GM18499 (cell line): ENCODE results near the gene PRLR.
"Not testable (repeated sequence)": the region's sequence is repeated elsewhere in the genome, so short reads cannot be mapped to it uniquely, and the experiment has no call there.

Experiments used
- ATAC-seq: cut with Tn5 transposase; IDR thresholded peaks from one replicate; pipeline ENCODE4 v1.9.1; 2021; ENCODE audit warnings: moderate number of reproducible peaks; ENCODE audit not compliant: insufficient read depth, unreplicated experiment

Gene PRLR

GRCh38 chr5:35048910-35049309, 181.4 kb downstream of the PRLR start:
- ATAC-seq: no peak

DNA sequence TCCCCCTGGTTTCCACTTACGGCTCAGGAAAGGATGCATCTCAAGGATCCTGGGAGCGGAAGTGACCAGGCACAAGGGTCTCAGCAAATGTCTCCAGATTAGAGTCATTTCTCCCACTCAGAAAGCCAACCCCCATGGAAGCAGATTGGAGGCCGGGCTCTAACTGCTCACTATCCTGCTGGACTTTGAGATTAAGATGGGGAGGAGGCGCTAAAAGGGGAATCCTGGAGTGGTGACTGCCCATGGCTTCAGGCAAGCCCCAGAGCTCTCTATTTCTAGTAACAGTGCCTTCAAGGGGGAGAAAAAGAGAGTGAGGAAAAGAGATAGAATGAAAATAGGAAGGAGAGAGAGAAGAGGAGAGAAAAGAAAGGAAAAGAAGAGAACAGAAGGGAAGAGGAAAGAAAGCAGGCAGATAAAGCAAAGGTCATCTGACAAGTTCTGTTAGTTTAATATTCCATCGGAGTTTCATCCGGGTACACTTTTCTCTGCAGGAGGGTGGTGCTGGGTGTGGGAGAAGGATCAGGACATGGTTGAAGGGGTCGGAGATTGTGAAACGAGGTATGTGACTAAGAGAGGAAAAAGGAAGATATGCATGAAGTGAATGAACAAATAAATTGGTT, 182.4 kb downstream of the PRLR start, which contains the start of gene AGXT2:
AGXT2 (minus strand) TSS at position 165 of the 620 bp plus-strand sequence; CDS start at position 108, 57 bp downstream.
- ATAC-seq: no peak

GRCh38 chr5:35046774-35047173, 183.5 kb downstream of the PRLR start:
- no peak for ATAC-seq

- no peak for ATAC-seq
These were observed 185.0 kb downstream of the PRLR start for GRCh38 chr5:35045280-35045679.

DNA sequence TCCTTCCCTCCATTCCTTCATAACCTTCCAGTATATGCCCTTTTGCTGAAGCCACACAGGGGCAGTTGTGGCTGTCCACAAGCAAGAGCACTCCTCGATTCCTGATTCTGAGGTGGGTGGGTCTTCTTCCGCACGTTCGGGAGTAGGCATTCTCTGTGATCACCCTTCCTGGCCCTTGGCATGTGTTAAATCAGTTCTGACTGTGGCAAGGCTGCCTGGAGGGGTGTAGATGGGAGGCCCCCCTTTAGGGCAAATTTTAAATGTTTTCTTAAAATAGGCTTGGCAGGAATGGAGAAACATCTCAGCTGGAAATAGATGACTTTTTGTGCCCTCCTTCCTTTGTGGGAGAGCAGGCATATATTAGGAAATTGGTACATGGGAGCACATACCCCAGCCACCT, 185.6 kb downstream of the PRLR start:
- no peak for ATAC-seq

DNA sequence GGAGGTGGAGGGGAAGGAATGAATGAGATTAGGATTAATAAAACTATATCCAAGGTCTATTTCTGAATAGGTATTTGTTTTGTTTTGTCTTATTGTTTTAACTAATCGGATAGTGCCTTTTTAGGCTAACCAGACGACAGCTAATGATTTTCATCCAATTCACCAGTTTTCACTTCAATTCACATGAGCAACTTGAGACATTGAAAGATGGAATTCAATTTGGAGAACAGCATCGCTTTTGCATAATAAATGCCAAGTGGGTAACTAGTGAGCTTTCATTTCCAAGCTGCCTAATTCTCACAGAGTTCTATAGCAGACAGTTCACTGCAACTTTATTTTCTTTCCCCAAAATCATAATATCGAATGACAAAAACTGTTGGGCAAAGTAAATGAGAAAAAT, 187.5 kb downstream of the PRLR start:
- ATAC-seq: no peak

DNA sequence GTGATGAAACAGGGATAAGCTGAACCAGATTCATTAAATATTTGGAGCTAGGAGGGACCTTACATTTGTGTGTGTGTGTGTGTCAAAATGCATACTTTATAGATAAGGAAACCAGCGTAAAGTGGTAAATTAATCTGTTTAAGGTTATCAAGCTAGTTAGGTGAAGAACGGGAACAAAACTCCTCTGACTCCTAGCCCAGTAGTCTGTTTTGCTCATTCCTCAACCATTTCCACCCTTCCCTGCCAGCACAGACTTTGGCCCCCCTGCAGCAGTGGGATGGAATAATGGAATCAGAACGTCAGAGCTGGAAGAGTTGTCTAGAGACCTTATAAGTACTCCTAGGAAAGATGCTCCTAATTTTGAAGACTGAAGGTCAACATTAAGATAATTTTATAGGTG, 189.0 kb downstream of the PRLR start:
- no peak for ATAC-seq

GRCh38 chr5:35038891-35039290, 191.4 kb downstream of the PRLR start:
- no peak for ATAC-seq

- ATAC-seq: no peak
These were observed 193.8 kb downstream of the PRLR start for GRCh38 chr5:35036536-35036935.

GRCh38 chr5:35035929-35036328, 194.4 kb downstream of the PRLR start:
- not testable (repeated sequence) for ATAC-seq

DNA sequence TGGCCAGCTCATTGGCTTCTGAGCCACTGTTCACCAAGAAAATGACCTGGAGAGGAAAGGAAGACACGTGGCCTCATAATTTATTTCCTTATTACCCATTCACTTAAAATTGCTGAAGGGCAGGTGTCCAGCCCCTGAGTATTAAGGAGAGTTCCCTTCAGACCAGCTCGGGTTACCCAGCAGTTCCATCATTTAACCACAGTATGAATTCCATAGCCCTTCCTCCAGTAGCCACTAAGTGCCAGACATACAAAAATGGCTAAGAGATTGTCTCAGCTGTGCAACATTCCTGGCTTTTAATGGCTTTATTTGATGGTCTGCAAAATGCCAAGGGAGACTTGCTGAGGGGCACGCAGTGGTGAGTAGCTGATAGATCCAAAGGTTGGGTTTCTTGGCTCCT, 195.0 kb downstream of the PRLR start:
- ATAC-seq: no peak

- ATAC-seq: no peak
These were observed 197.9 kb downstream of the PRLR start for GRCh38 chr5:35032356-35032755.

GRCh38 chr5:35031276-35031675, 199.0 kb downstream of the PRLR start:
- no peak for ATAC-seq

DNA sequence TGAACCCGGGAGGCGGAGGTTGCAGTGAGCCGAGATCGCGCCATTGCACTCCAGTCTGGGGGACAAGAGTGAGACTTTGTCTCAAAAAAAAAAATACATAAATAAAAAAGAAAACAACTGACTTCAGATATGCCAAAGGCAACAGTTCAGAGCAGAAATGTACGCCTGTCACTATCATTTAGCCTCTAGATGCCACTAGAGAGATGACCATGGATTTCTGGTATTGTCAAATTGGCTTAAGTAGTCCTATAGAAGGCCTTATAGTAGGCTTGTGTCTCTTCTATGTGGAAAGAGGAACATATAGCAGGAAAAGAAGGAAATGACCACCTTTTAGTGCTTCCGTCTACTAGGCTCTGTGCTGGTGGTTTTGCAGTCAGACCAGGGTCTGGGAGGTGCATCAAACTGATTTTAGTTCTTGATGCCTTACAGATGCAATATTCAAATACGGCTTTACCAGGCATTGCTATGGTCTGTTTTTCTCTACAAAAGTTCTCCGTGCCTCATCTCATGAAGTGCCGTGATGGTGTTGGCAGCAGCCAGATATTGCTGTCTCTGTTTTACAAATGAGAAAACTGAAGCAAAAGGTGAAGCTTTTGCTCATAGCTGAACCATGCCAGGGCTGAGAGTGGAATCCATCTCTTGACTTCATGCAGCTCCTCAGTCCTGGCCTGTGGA, 199.7 kb downstream of the PRLR start:
- no peak for ATAC-seq

DNA sequence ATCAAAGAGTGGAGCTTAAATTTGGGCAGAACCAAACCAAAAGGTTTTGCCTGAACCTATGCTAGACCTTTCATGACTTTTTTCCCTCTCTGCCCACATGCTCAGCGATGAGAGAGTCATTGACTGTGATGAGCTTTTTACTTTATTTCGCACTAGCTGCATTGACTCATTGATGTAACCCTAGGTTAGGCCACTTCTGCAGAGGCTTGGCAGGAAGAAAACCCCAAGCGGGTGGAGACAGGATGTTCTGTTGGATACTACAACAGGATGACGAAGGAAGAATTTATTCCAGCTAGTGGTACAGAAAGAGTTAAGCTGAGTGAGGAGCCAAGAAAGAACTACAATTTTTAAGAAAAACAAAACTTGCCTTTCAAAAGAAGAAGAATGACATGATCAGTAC, 201.0 kb downstream of the PRLR start:
- ATAC-seq: no peak

DNA sequence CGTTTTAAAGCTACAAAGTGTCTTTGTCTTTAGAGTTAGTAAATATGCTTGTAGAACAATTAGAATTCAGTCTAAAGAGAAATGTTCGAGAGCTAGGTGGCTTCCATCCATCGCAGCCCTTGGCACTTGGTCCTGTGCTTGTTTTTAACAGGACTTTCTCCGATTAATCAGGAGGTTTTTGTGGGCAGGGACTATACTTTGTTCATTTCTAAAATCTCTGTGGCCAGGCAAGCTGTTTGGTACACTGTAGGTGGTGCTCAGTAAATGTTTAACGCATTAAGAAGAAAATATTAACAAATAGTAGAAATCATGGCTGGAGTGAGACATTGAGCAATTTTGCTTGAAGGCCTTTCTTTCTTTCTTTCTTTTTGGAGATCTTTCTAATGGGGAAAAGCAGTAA, 203.3 kb downstream of the PRLR start:
- no peak for ATAC-seq

- ATAC-seq: no peak
These were observed 203.9 kb downstream of the PRLR start for GRCh38 chr5:35026280-35026840.

- ATAC-seq: no peak
These were observed 205.3 kb downstream of the PRLR start for GRCh38 chr5:35024911-35025510.

GRCh38 chr5:35023391-35024178, 206.7 kb downstream of the PRLR start:
- ATAC-seq: no peak

GRCh38 chr5:35016174-35017051, 213.9 kb downstream of the PRLR start:
- ATAC-seq: no peak
